NCI-H82 treated with DMSO at 0.1 percent for 48 hours (cell line): ENCODE data around the gene VMAC.
"Not testable (repeated sequence)": the region's sequence is repeated elsewhere in the genome, so short reads cannot be mapped to it uniquely, and the experiment has no call there.

Experiments
- DNase-seq: peaks from one replicate; lab custom pipeline; 2025; ENCODE audit not compliant: unreplicated experiment; lab: John Stamatoyannopoulos, UW

The VMAC gene

DNA sequence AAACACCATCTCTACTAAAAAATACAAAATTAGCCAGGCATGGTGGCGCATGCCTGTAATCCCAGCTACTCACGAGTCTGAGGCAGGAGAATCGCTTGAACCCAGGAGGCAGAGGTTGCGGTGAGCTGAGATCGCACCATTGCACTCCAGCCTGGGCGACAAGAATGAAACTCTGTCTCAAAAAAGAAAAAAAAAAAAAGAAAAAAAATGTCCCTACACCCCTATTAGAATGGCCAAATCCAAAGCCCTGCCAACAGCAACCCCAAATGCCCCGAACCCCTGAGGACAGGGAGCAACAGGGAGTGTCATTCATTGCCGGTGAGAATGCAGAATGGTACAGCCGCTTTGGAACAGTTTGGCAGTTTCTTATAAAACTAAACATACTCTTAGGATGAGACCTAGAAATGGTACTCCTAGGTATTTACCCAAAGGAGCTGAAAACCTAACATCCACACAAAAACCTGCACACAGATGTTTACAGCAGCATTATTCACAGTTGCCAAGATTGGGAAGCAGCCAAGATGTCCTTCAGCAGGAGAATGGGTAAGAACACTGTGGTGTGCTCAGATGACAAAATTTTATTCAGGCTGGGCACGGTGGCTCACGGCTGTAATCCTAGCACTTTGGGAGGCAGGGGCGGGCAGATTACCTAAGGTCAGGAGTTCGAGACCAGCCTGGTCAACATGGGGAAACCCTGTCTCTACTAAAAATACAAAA is 21.4 kb upstream of the VMAC start:
- DNase-seq, result not testable (repeated sequence)

GRCh38 chr19:5884065-5884811 is 20.4 kb upstream of the VMAC start:
- not testable (repeated sequence) for DNase-seq

DNA sequence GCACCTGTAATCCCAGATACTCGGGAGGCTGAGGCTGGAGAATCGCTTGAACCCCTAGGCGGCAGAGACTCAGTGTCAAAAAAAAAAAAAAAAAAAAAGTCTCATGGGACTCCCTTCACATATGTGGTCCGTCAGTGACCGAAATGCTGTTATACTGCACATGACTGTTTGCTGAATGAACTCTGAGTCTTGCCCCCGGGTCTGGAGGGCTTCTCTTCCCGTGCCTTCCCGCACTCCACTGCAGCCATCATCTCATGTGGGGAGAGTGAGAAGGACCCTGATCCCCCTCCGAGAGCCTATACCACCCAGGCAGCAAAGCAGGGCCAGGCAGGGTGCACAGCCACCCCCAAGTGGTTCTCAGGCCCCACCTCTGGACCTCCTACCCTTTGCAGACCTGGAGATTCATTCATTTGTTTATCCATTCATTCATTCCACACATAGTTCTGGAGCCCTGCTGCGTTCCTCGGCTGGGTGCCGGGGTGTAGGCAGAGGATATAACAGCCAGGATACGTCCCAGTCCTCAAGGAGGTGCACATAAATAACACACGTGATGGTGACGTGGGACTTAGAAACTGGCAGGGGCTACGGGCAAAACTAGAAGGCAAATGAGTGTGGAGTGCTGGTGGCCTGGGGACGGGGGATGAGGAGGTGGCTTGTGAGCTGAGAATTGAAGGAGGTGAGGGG is 15.2 kb upstream of the VMAC start:
- DNase-seq, result no peak

DNA sequence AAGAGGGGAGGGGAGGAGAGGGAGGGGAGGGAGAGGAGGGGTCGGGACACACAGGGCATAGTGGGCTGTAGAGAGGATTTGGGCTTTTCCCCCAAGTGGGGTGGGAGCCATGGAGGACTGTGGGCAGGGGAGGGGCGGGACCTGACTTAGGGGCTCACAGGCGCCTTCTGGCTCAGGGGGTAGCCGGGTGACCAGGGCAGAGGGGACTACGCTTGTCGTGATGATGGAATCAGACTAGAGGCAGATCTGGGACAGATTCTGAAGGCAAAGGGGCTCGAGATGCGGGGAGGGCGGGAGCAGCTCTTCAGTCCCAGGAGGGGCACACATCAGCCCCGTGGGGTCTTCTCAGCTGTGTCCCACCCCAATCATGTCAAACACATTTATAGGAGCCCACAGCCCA is 14.6 kb upstream of the VMAC start:
- no peak for DNase-seq

- no peak for DNase-seq
Observed at GRCh38 chr19:5891572-5891937, 13.1 kb upstream of the VMAC start.

DNA sequence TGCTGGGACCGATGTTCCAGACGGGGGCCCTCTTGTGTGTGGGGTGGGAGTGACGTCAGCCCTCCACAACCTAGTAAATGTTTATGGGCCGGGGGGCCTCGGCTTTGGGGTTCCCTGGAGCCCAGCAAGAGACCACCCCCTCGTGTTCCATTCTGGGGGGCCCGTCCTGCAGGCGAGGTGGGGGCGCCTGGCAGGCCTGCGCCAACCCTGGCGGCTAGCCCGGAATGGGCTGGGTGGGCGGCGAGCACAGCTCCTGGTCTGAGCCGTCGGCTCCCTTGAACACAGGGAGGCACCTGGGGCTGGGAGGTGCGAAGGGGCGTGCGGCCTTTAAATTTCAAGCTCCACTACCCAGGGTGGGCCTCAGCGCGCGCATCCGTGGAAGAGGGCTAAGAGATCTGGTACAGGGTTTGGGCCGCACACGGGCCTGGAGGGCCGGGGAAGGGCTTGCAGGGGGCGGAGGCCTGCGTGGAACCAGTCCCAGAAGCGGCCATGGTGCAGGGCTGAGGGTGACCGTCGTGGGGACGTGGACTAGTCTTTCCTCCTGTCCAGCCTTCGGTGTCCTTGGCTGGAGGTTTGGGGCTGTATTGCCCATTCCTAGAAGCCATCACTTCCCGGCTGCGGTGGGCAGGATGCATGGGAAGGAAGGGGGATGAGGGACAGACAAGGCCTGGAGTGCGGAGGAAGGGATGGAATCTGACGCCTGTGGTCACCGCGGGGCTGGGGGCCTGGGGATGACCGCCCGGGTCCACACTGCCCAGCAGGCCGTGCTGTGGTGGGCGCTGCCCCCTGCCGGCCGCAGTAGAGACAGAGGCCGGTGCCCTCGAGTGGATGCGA is 12.5 kb upstream of the VMAC start:
- DNase-seq, result no peak

DNA sequence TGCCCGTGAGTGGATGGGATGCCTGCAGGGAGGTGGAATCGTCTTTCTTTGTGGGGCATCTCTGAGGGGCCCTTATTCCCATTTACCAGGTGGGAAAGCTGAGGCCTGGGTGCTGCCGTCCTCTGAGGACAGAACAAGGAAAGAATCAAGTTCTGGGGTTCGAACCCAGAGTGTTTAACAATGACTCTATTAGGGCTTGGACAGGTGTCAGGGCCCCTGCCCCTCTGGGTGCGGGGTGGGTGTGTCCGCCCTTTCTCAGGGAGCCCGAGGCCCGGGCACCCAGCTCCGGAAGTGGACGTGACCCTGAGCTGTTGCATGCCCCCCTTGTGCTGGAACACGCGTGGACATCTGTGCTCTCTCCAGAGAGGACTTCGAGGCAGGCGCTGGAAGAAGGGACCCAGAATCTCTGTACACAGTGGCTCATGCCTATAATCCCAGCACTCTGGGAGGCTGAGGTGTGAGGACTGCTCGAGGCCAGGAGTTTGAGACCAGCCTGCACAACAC is 11.8 kb upstream of the VMAC start:
- DNase-seq, result no peak

DNA sequence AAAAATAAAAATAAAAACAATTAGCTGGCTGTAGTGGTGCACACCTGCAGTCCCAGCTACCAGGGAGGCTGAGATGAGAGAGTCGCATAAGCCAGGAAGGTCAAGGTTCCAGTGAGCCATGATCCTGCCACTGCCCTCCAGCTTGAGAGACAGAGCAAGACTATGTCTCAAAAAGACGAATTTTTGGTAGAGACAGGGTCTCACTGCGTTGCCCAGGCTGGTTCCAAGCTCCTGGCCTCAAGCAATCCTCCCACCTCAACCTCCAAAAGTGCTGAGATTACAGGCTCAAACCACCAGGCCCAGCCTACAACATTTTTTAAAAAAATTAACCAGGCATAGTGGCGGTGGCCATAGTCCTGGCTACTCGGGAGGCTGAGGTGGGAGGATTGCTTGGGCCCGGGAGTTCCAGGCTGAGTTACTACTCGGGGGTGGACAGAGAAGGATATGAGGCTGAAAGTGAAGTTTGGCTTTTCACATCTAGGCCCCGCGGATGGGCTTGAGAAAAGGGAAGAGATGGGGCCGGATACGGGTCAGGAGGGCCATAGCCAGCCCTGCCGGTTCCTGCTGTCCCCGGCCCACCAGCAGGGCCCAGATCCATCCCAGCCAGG is 11.3 kb upstream of the VMAC start:
- no peak for DNase-seq

GRCh38 chr19:5893907-5894703 is 10.6 kb upstream of the VMAC start:
- no peak for DNase-seq

GRCh38 chr19:5894704-5895349 is 9.8 kb upstream of the VMAC start:
- no peak for DNase-seq

DNA sequence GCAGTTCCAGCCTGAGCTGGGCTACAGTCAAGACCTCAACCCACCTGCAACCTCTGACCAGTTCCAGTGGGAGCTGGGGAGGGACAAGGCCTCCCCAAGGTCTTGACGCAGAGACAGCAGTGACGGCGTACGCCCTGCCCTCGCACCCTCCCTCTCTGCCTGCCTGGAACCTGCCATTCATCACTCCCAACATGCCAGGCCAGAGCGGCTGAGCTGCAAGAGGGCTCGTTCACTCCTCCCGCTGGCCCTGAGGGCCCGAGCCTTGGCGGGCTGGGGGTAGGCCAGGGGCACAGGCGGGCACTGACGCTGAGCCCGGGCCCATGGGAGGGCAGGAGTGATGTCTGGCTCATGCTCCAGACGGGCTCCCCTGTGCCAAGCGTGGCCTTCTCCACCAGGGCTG is 9.3 kb upstream of the VMAC start:
- DNase-seq, result no peak

DNA sequence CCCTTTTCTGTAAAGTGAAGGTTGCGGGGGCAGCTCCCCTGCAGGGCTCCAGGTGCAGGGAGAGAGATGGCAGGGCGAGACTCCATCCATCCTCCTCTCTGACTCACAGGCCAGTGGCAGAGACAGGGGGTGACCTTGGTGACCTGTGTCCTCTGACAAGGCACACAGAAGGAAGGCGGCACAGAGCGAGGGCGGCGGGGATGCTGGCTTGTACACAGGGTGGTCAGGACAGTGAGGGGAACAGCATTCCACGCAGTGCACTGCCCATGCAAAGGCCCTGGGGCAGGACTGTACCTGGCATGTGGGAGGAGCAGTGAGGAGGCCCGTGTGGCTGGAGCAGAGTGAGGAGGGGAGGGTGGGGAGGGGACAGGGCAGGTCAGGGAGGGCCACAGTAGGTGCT is 8.8 kb upstream of the VMAC start:
- DNase-seq, result no peak

DNA sequence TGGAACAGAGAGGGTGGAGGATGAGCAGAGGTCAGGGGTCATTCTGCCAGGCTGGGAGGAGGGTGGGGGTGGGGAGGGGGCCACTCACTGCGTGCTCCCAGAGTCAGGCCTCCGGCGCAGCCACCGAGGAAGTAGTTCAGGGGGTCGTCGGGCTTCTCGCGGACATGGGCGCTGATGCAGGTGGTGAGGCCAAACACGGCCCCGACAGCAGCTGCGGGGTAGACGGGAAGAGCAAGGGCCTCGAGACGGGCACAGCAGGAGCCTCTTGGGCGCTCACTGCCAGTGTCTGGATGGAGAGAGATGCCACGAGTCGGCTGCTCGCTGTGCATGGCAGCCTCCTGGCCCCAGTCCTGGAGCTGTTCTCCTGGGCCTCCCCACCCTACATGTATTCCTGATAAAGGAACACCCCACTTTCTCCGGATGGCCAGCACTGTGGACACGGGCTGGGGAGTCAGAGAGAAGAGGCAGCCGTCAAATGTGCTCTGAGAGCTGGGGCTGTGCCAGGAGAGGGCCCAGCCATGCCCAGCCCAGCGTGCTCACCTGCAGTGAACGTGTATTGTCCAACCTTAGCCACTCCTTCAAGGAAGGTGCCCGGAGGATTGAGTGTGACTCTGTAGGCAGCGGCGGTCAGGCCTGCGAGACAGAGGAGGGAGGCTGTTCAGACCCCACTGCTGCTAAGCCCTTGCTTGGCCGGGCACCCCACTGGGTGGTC is 8.2 kb upstream of the VMAC start:
- no peak for DNase-seq

DNA sequence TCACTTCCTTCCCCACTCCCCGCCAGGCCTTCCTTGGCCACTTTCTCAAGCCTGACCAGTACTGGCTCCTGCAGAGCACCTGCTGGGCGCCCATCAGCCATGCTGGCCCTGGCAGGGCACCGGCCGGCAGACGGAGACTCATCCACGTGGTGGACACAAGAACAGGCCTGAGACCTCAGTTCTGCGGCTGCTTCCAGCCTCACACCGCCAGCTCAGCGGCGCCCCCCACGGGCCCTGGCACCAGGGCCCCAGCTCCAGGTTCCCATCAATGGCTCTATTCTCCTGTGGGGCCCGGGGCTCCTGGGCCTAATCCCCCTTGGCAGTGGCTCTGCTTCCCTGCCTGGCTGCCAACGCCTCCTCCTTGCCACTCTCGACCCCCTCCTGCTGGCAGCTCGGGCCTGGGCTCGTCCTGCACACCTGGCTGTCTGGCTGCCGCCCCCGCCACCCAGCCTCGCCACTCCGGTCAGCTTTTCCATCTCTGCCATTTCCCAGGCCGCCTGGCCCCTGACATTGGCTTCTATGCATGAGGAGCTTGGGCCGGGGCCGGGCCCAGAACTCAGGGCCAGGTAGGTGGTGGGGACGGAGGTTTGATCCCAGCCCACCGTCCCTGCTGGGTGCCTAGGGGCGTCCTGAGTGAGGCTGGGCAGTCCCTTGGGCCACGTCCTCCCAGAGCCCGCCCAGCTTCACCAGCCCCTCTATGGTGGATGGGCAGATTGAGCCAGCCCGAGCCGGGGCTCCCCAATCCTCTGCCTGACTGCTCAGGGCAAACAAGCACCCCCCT is 7.3 kb upstream of the VMAC start:
- DNase-seq, result no peak

GRCh38 chr19:5899728-5900526 is 4.7 kb upstream of the VMAC start:
- no peak for DNase-seq

DNA sequence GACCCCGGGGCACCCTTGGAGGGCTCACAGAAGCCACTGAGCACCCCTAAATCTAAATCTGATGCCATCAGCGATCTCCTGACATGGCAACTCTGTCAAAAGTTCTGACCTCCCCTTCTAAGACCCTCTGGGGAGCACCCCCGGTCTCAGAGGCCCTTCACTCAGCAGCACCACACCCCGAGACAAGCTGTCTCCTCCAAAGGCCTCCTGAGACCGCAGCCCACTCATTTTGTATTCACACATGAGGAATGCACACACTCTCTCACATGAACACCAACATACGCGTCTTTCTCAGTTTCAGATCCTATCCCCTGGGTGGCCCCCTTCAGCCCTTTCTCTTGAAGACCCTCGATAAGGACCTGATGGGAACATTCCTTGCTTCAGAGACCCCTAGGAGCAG is 3.7 kb upstream of the VMAC start:
- DNase-seq, result no peak

GRCh38 chr19:5903056-5903623 is 1.5 kb upstream of the VMAC start:
- DNase-seq, result no peak
